COLO668 (cell line): Measurements from ENCODE around the gene GASK1B.

Experiments used
- DNase-seq: peaks from one replicate; lab custom pipeline; 2025; ENCODE audit not compliant: unreplicated experiment; lab: John Stamatoyannopoulos, UW

Gene GASK1B

GRCh38 chr4:158189422-158189821 is 16.6 kb upstream of the GASK1B start:
- no peak for DNase-seq

GRCh38 chr4:158186815-158187214 is 14.0 kb upstream of the GASK1B start:
- DNase-seq, result no peak

GRCh38 chr4:158182736-158183135 is 9.9 kb upstream of the GASK1B start:
- no peak for DNase-seq

GRCh38 chr4:158181906-158182305 is 9.1 kb upstream of the GASK1B start:
- no peak for DNase-seq

DNA sequence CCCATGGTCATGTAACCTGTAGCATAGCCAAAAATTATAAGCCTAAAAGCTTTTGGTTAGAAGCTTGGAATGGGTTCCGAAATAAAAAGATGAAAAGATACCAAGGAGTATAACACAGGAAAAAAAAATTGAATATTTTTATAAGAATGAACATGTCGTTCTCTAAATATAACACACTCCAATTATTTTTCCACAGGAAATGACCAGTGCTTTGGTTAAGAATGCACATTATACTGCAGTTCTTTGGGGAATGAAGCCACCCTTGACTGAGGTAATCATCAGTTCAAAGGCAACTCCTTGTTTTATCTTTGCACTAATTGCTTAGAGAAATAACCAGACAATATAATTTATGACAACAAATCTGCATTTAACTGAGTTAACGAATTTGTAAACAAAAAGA is 6.6 kb upstream of the GASK1B start:
- no peak for DNase-seq

- DNase-seq, result no peak
Measured at GRCh38 chr4:158176776-158177175, 4.0 kb upstream of the GASK1B start.

GRCh38 chr4:158176108-158176507 is 3.3 kb upstream of the GASK1B start:
- DNase-seq, result no peak

DNA sequence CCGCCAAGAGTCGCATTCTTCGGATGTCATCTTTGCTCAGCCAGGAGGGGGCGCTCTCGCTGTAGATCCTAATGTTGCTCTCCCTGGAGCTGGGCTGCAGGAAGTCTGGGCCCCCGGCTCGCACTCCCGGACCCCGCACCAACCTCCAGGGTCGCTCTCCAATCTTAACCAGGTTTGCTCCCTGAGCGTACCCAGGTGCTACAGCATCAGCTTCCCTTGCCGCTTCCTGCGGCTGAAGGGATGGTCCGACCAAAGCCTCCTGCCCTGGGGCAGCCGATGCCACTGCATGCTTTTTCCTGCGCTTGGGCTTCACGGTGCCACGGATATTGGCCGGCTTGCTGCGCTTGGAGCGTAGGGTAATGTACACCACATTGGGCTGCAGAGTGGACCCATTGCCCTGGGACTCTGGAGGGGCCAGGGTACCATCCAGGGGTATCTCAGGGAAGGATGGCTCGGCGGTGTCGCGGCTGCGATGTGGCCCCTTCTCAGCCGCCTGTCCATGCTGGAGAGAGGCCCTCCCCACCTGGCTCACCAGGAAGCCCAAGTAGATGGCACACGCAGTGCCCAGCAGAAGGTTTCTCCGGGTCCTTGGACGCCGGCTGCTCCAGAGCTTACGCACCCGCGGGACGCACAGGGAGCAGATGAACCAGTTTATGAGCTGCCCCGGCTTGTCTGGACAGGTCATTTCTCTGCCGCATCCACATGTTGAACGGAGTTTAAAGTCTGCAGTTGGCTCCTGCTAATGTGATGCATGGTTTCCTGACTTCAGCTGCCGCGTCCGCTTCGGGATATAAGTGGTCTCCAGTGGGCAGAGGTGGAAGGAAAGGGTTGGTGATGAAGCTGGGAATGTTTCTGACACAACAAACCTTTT is 1.9 kb downstream of the GASK1B start:
- no peak for DNase-seq

- DNase-seq, result no peak
Measured at GRCh38 chr4:158169931-158170690, 2.7 kb downstream of the GASK1B start.

- no peak for DNase-seq
Measured at GRCh38 chr4:158169506-158169905, 3.3 kb downstream of the GASK1B start.

- DNase-seq, result no peak
Measured at GRCh38 chr4:158168606-158169005, 4.2 kb downstream of the GASK1B start.

DNA sequence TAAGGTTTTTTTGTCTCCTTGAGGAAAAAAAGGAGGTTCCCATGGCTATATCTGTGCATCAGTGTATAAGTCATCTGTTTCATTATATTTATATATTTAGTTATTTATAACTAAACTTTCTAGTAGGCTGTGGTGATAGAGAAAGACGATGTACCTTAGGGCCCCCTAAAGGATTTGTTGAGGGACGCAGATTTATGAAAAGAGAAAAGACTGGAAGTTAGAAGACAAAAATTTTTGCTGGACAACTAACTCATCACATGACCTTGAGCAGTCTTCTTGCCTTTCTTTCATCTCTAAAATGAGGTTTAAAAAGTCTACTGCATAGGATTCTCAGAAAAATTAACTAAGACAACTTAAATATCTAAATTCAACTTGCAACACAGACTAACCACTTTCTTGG is 6.1 kb downstream of the GASK1B start:
- DNase-seq, result no peak

- DNase-seq, result no peak
Measured at GRCh38 chr4:158164768-158165213, 8.0 kb downstream of the GASK1B start.

DNA sequence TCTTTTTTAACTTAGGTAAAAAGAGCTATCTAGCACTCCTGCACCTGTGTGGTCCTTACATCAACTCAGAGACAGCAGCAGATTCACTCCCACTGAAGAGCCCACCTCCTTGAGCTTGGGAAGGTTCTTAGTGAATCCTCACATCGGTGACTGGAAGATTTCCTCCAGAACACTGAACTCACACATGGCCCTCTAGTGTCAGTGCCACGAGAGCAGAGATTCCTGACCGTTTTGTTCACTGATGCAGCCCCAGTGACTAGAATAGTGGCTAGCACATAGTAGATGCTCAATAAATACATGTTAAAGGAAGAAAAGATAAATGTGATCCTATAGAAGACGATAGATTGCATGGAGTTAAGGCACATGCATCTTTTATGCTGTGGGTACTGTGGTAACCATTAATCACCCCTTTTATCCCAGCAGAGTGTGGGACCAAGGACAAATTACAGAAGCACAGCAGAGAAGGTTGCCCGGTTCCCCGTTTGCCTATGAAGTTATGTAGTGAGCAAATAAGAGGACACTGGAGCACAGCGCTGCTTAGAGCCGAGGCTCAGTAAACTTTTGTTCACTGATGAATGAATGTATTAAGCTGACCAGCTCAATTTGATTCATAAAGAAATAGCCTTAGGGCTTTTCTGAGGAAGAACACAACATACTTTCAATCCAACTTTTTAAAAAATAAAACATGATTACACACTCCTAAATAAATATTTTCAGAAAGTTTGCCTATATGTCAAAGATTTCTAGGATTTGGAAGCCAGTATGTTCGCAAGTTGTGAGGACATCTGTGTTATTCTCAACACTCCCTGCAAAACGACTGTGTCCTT is 8.7 kb downstream of the GASK1B start:
- no peak for DNase-seq

DNA sequence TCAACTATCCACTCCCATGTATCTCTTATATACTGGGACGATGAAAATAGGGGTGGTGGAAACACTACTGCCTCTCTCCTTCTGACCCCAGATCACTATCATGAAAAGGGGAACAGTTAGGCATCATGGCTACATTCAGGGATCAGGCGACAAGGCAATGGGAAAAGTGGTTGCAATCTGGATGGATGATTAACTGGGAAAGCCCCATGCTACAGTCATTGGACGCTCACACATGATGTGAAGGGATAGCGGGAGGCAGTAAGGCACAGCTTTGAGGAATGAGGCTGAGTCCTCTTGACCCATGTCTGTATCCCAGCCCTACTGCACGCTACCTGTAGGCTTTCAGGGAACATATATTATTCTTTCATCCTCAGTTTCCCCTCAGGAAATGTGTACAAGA is 10.2 kb downstream of the GASK1B start:
- no peak for DNase-seq

DNA sequence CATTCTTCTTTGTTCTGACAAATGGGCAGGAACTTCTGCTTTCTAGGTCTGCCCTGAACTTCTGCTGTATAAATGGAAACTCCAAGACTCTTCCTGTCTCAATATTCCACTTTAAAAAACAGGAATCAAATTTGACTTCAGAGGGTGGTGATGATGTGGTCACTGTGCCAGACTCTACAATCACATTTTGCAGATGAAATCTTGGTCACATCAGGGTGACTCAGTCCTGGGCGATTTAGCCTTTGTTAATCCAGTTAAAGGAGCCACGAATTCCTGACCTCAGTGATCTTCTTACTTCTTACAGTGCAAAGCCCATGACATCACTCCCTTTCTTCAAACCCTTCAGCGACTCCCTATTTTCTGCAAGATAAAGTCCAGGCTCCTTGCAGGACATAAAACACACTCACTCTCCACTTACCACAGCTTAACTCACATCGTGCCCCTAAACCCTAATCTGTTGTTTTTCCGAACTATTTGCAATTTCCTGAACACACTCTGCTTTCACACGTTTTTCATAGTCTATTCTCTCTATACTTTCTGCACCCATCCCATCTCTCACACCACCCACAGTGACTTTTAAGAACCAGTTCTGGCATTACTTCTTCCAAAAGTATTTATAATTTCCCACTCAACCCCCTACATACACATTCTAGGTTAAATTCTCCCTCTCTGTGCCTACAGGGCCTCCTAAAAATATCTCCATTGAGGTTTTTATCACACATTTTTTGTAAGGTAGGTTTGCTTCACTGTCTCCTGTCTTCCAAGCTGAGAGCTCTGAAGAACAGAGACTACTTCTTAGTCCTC is 11.1 kb downstream of the GASK1B start:
- DNase-seq, result no peak

GRCh38 chr4:158159718-158160094 is 13.1 kb downstream of the GASK1B start:
- no peak for DNase-seq

GRCh38 chr4:158159054-158159717 is 13.6 kb downstream of the GASK1B start:
- DNase-seq, result no peak

DNA sequence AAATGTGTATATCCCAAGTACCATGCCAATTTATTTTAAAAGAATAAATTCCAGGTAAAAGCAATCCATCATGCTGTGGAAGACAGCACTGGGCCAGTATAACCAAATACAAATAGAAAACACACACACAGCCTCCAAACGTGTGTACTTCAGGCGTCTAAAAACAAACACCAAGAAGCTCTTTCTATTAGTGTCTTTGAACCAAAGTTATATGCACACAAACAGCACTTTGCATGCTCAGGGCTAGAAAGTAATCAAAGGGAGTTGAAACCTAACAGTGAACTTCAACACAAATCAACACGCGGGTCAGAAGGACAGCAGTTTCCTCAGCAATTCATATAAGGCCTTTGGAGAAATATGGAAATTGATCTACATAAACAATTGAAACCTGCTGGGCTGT is 15.4 kb downstream of the GASK1B start:
- DNase-seq, result no peak
